Measurements from ENCODE around the gene GRIA3. TPM values are rescaled to one million over a fixed set of nuclear protein-coding genes. Genes with fewer than 3 reads are reported as not detected.
"Not testable (repeated sequence)": the region's sequence is repeated elsewhere in the genome, so short reads cannot be mapped to it uniquely, and the experiment has no call there.

The GRIA3 gene
- total RNA-seq, 2 donors from 2014 or later = 0.17 to 0.85 TPM

- no peaks in the 10 kb centered on the region for H3K9me3 ChIP-seq
- intact Hi-C loops (cut with DNase I) = no loop called here
- no peak for DNase-seq
- TF ChIP-seq, protein P1, sequence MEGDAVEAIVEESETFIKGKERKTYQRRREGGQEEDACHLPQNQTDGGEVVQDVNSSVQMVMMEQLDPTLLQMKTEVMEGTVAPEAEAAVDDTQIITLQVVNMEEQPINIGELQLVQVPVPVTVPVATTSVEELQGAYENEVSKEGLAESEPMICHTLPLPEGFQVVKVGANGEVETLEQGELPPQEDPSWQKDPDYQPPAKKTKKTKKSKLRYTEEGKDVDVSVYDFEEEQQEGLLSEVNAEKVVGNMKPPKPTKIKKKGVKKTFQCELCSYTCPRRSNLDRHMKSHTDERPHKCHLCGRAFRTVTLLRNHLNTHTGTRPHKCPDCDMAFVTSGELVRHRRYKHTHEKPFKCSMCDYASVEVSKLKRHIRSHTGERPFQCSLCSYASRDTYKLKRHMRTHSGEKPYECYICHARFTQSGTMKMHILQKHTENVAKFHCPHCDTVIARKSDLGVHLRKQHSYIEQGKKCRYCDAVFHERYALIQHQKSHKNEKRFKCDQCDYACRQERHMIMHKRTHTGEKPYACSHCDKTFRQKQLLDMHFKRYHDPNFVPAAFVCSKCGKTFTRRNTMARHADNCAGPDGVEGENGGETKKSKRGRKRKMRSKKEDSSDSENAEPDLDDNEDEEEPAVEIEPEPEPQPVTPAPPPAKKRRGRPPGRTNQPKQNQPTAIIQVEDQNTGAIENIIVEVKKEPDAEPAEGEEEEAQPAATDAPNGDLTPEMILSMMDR (IDR thresholded peaks at IDR 0.05) = no peak
- H3K9ac ChIP-seq (ENCODE audit: low read depth in 2 of 2, low read length in 2 of 2) = no peak overlapping the region
- H3K27ac ChIP-seq = no peak overlapping the region
- no peaks in the 10 kb centered on the region for H3K27me3 ChIP-seq
- no peak overlapping the region for H3K4me3 ChIP-seq
- no peaks in the 10 kb centered on the region for H3K36me3 ChIP-seq
- H3K4me1 ChIP-seq = no peaks in the 10 kb centered on the region
Observed at GRCh38 chrX:123357941-123358340, 173.9 kb downstream of the GRIA3 start.

GRCh38 chrX:123358457-123358856 lies 174.4 kb downstream of the GRIA3 start:
- intact Hi-C loops (cut with DNase I) = no loop called here
- Histone ChIP-seq H3K4me1 (no peaks in the 10 kb centered on the region), H3K4me3 (no peak overlapping the region), H3K27me3 (no peaks in the 10 kb centered on the region), H3K9me3 (no peaks in the 10 kb centered on the region), H3K9ac (ENCODE audit: low read depth in 2 of 2, low read length in 2 of 2) (no peak overlapping the region), H3K27ac (no peak overlapping the region), H3K36me3 (no peaks in the 10 kb centered on the region)
- TF ChIP-seq, protein P1 (IDR thresholded peaks at IDR 0.05) = no peak
- no peak for DNase-seq

- no peaks in the 10 kb centered on the region for H3K27me3 ChIP-seq
- TF ChIP-seq, protein P1 (IDR thresholded peaks at IDR 0.05) = no peak
- H3K4me3 ChIP-seq = no peak overlapping the region
- intact Hi-C loops (cut with DNase I) = no loop called here
- H3K9ac ChIP-seq (ENCODE audit: low read depth in 2 of 2, low read length in 2 of 2) = no peak overlapping the region
- H3K4me1 ChIP-seq = no peaks in the 10 kb centered on the region
- H3K27ac ChIP-seq = no peak overlapping the region
- no peaks in the 10 kb centered on the region for H3K36me3 ChIP-seq
- H3K9me3 ChIP-seq = no peaks in the 10 kb centered on the region
- no peak for DNase-seq
Observed at GRCh38 chrX:123361371-123361770, 177.3 kb downstream of the GRIA3 start.

DNA sequence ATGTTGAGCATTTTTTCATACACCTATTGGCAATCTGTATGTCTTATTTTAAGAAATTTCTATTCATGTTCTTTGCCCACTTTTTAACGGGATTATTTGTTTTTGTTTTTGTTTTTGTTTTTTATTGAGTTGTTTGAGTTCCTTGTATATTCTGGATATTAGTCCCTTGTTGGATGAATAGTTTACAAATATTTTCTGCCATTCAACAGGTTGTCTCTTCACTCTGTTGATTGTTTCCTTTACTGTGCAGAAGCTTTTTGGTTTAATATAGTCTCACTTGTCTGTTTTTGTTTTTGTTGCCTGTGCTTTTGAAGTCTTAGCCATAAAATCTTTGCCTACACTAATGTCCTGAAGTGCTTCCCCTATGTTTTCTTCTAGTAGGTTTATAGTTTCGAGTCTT lies 202.1 kb downstream of the GRIA3 start:
- intact Hi-C loops (cut with DNase I) = not testable (repeated sequence)

DNA sequence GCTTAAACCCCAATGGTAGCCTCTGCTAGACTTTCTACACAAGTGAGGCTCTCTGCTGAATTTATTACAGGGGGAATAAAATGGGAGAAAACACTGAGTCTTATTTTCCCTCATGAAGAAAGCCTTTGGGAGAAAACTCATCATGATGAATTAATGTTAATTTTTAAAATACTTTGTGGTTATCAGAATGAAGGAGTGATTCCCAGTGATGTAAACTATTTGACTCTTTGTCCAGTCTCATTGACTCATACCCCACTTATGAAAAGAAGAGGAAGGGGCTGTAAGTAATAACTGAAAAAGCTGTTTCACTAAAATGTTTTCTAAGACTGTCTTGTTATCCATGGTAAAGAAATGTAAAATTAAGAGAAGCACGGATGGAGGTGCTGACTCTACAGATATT lies 208.8 kb downstream of the GRIA3 start:
- intact Hi-C loops (cut with DNase I) = no loop called here
- H3K36me3 ChIP-seq = no peaks in the 10 kb centered on the region

More for the DNA sequence above, 202.1 kb downstream of the GRIA3 start:
- H3K9me3 ChIP-seq; H3K27me3 ChIP-seq; H3K4me3 ChIP-seq; DNase-seq; H3K27ac ChIP-seq; H3K36me3 ChIP-seq; H3K9ac ChIP-seq (ENCODE audit: low read depth in 2 of 2, low read length in 2 of 2); H3K4me1 ChIP-seq: not testable (repeated sequence)

DNA sequence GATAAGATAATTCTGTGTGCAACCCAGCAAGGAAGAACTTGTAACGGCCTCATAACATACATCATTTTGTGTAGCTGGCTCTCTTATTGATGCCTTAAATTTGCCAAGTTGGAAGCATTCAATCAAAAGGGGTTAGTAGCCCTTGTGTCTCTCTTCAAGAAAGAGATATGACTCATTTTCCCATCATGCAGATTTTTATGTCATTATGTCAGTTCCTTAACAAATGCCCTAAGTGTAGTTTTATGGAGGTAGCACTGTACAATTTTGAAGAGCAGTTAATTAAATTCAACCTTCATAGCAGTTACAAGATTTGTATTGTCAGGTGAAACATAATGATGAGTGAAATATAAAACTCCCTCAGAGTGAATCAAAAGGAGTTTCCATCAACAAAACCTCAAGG lies 215.6 kb downstream of the GRIA3 start:
- H3K36me3 ChIP-seq = no peaks in the 10 kb centered on the region
- DNase-seq = no peak
- no peak overlapping the region for H3K27ac ChIP-seq
- TF ChIP-seq, protein P1 (IDR thresholded peaks at IDR 0.05) = no peak
- H3K9me3 ChIP-seq = no peaks in the 10 kb centered on the region
- H3K27me3 ChIP-seq = no peaks in the 10 kb centered on the region
- no peak overlapping the region for H3K4me3 ChIP-seq
- H3K4me1 ChIP-seq = no peaks in the 10 kb centered on the region
- intact Hi-C loops (cut with DNase I) = no loop called here
- no peak overlapping the region for H3K9ac ChIP-seq (ENCODE audit: low read depth in 2 of 2, low read length in 2 of 2)

More for the DNA sequence above, 208.8 kb downstream of the GRIA3 start:
- no peak overlapping the region for H3K27ac ChIP-seq
- no peaks in the 10 kb centered on the region for H3K4me1 ChIP-seq
- DNase-seq = no peak
- TF ChIP-seq, protein P1 (IDR thresholded peaks at IDR 0.05) = no peak
- H3K4me3 ChIP-seq = no peak overlapping the region
- H3K9me3 ChIP-seq = no peaks in the 10 kb centered on the region
- H3K9ac ChIP-seq (ENCODE audit: low read depth in 2 of 2, low read length in 2 of 2) = no peak overlapping the region
- H3K27me3 ChIP-seq = no peaks in the 10 kb centered on the region
